HCT116 (cell line): ENCODE results near the gene SLC7A5. TPM values are rescaled to one million over a fixed set of nuclear protein-coding genes. Genes with fewer than 3 reads are reported as not detected.

ENCODE experiments used
- ATAC-seq: fragments of 200-7000 bp; cut with Tn5 transposase; 2 replicates; pipeline ENCODE4 v1.9.1; 2020; ENCODE audit warnings: mild to moderate bottlenecking, moderate library complexity
- BruUV-seq: library from RNA; stranded (reverse); fragments of 400-500 nt; replicated peaks from 2 replicates; lab custom pipeline; 2021; lab: Mats Ljungman, UMichigan
- CTCF ChIA-PET: fragments of 300-600 bp; sonication (Branson Sonifier 250); formaldehyde crosslinking; loops from one replicate; lab custom pipeline; 2021; ENCODE audit warnings: antibody characterized with exemption; lab: Charles Lee
- POLR2A ChIA-PET: fragments of 300-600, 350-600 bp; sonication (Branson Sonifier 250); formaldehyde crosslinking; loops from one replicate; lab custom pipeline; 2021; ENCODE audit warnings: antibody characterized with exemption; lab: Charles Lee
- RAD21 ChIA-PET, 2 experiments: fragments of 300-600 bp; sonication (Branson Sonifier 250); formaldehyde crosslinking; loops; one replicate each; lab custom pipeline; 2023; ENCODE audit warnings: low total read pairs in 2 of 2; ENCODE audit not compliant: uncharacterized antibody in 2 of 2, unreplicated experiment in 2 of 2, low non-redundant PET in 1 of 2; lab: Charles Lee
- DNase-seq: peaks from one replicate; pipeline ENCODE4 v3.0.0-alpha.2; 2010; ENCODE audit warnings: low read depth, low spot score
- H2AFZ ChIP-seq: fragments of 200-600 bp; shearing (Covaris generic), sonication (generic); 2 replicates; pipeline ENCODE4 v1.6.1; 2017; ENCODE audit warnings: low read depth, mixed run types, mixed read lengths, antibody characterized with exemption, low read length; ENCODE audit not compliant: poor library complexity, severe bottlenecking
- H3K27ac ChIP-seq: 2 replicates; pipeline ENCODE4 v1.5.1; 2012; ENCODE audit warnings: low read depth, low read length
- H3K27me3 ChIP-seq: fragments of 200-600 bp; sonication (generic); 2 replicates; pipeline ENCODE4 v1.6.1; 2016; ENCODE audit warnings: mixed run types, low read length, mixed read lengths; ENCODE audit not compliant: insufficient read depth
- H3K36me3 ChIP-seq, 2 experiments: fragments of 200-500 bp in 1 of 2; fragments of 200-600 bp in 1 of 2; sonication (Bioruptor generic) in 1 of 2; sonication (generic) in 1 of 2; 2 replicates each; pipeline versions ENCODE4 v1.5.1 to v1.6.1; 2014 to 2016; ENCODE audit warnings: low read length in 2 of 2, inconsistent platforms in 1 of 2, mixed read lengths in 1 of 2, mixed run types in 1 of 2; ENCODE audit not compliant: insufficient read depth in 2 of 2, control insufficient read depth in 1 of 2
- H3K4me1 ChIP-seq, 2 experiments: fragments of 200-600 bp in 1 of 2; sonication (generic) in 1 of 2; 2 replicates each; pipeline versions ENCODE4 v1.5.1 to v1.6.1; 2012 to 2017; ENCODE audit warnings: low read length in 2 of 2, inconsistent platforms in 1 of 2, mild to moderate bottlenecking in 1 of 2, mixed read lengths in 1 of 2, mixed run types in 1 of 2, moderate library complexity in 1 of 2; ENCODE audit not compliant: insufficient read depth in 2 of 2, control insufficient read depth in 1 of 2
- H3K4me2 ChIP-seq: fragments of 200-600 bp; sonication (generic); 2 replicates; pipeline ENCODE4 v1.6.1; 2017; ENCODE audit warnings: mixed run types, low read length, mixed read lengths
- H3K4me3 ChIP-seq, 2 experiments: fragments of 200-600 bp in 1 of 2; sonication (generic) in 1 of 2; replicated peaks in 1 of 2; 2 replicates each; pipeline ENCODE4 v1.5.1; 2011 to 2016; ENCODE audit warnings: low read length in 2 of 2, control low read depth in 1 of 2, low read depth in 1 of 2, mild to moderate bottlenecking in 1 of 2, mixed read lengths in 1 of 2, mixed run types in 1 of 2
- H3K79me2 ChIP-seq: fragments of 200-600 bp; sonication (generic); 2 replicates; pipeline ENCODE4 v1.6.1; 2017; ENCODE audit warnings: mild to moderate bottlenecking, mixed run types, low read length, moderate library complexity, mixed read lengths; ENCODE audit not compliant: insufficient read depth
- H3K9ac ChIP-seq: fragments of 200-600 bp; sonication (generic); 2 replicates; pipeline ENCODE4 v1.6.1; 2016; ENCODE audit warnings: low read length, mixed read lengths
- H3K9me2 ChIP-seq: fragments of 200-600 bp; sonication (generic), shearing (Covaris generic); 2 replicates; pipeline ENCODE4 v1.6.1; 2017; ENCODE audit warnings: mixed run types, mild to moderate bottlenecking, moderate library complexity; ENCODE audit not compliant: insufficient read depth
- H3K9me3 ChIP-seq, 2 experiments: fragments of 200-500 bp in 1 of 2; fragments of 200-600 bp in 1 of 2; sonication (Bioruptor generic) in 1 of 2; sonication (generic) in 1 of 2; 2 replicates each; pipeline ENCODE4 v1.6.1; 2014 to 2017; ENCODE audit warnings: low read length in 2 of 2, mixed read lengths in 2 of 2, inconsistent platforms in 1 of 2, low read depth in 1 of 2, mild to moderate bottlenecking in 1 of 2, mixed run types in 1 of 2, moderate library complexity in 1 of 2; ENCODE audit not compliant: control insufficient read depth in 1 of 2, insufficient read depth in 1 of 2
- H4K20me1 ChIP-seq: fragments of 200-600 bp; sonication (generic), shearing (Covaris generic); 2 replicates; pipeline ENCODE4 v1.6.1; 2017; ENCODE audit warnings: mixed run types, mild to moderate bottlenecking, moderate library complexity; ENCODE audit not compliant: insufficient read depth
- ATF3 ChIP-seq: IDR thresholded peaks from 2 replicates; pipeline ENCODE4 v1.6.1; 2012
- CTCF ChIP-seq, 3 experiments: fragments of 200-600 bp in 1 of 3; sonication (generic) in 1 of 3; IDR thresholded peaks in 2 of 3; conservative IDR thresholded peaks in 1 of 3; 2 replicates each; pipeline ENCODE4 v1.5.1; 2012 to 2017; ENCODE audit warnings: low read depth in 2 of 3, low read length in 2 of 3, antibody characterized with exemption in 1 of 3, borderline replicate concordance in 1 of 3, control low read depth in 1 of 3, mild to moderate bottlenecking in 1 of 3, mixed read lengths in 1 of 3, mixed run types in 1 of 3, moderate library complexity in 1 of 3; ENCODE audit not compliant: insufficient read depth in 1 of 3
- ELF1 ChIP-seq: IDR thresholded peaks from 2 replicates; pipeline ENCODE4 v1.6.1; 2012; ENCODE audit warnings: low read depth, borderline replicate concordance
- EZH2 ChIP-seq: fragments of 200-600 bp; sonication (generic); IDR thresholded peaks from 2 replicates; pipeline ENCODE4 v1.6.1; 2017; ENCODE audit warnings: antibody characterized with exemption, mixed run types
- POLR2AphosphoS5 ChIP-seq: IDR thresholded peaks from 2 replicates; pipeline ENCODE4 v1.6.1; 2011; ENCODE audit warnings: mild to moderate bottlenecking, low read depth, low read length, moderate library complexity
- SIN3A ChIP-seq: IDR thresholded peaks from 2 replicates; pipeline ENCODE4 v1.6.1; 2012; ENCODE audit warnings: low read depth
- SP1 ChIP-seq: IDR thresholded peaks from 2 replicates; pipeline ENCODE4 v1.6.1; 2012; ENCODE audit warnings: low read depth
- intact Hi-C: fragments of 100-400 bp; cut with micrococcal nuclease; formaldehyde crosslinking; loops from 2 replicates; pipeline ENCODE4 v1.10.0; 2022
- total RNA-seq: library from RNA; stranded (reverse); gene quantifications from one replicate; pipeline ENCODE4 v1.2.1, GENCODE V29; 2021; ENCODE audit not compliant: unreplicated experiment

Gene SLC7A5
- total RNA-seq, 1 experiment from 2014 or later = 482 TPM

- ChIA-PET RAD21 (no interaction called here), CTCF (interaction anchor here (1.2 kb wide), 1 partner anchor 15 kb away, joined by 3 read pairs; no protein-coding TSS in a partner anchor), POLR2A (interaction anchor here (1.2 kb wide), 2 partner anchors 9 to 14 kb away, joined by 3 to 4 read pairs; partner anchors contain the start of gene SLC7A5)
- Histone ChIP-seq H3K79me2 (peaks cover 99% of the 10 kb centered on the region), H2AFZ (no peak overlapping the region), H3K27me3 (no peaks in the 10 kb centered on the region), H3K9me2 (no peaks in the 10 kb centered on the region), H3K9ac (no peak overlapping the region), H3K27ac (peak overlapping the region; percentile 31; the same call in 1 of the 2 replicates), H4K20me1 (peaks cover 52% of the 10 kb centered on the region; the same call in 1 of the 2 replicates), H3K9me3 (no peaks in the 10 kb centered on the region), H3K4me3 (no peak overlapping the region), H3K36me3 (peaks cover 7 to 59% of the 10 kb centered on the region in 2 experiments; a peak in 3 of 4 replicates), H3K4me1 (peaks cover 41 to 46% of the 10 kb centered on the region in 2 experiments), H3K4me2 (peak overlapping the region; percentile 23; the same call in 1 of the 2 replicates)
- DNase-seq (no peak), ATAC-seq (no peak)
- intact Hi-C loops = no loop called here
- BruUV-seq = no TSS peak
- no peak for TF ChIP-seq SP1
- TF ChIP-seq ELF1 = no peak
- no peak for TF ChIP-seq SIN3A
- no peak for TF ChIP-seq ATF3
- TF ChIP-seq POLR2AphosphoS5 = peak; percentile 16; the same call in 1 of the 2 replicates
- no peak for TF ChIP-seq EZH2
- TF ChIP-seq CTCF (IDR thresholded peaks at IDR 0.05 in 2 of 3, conservative IDR thresholded peaks at IDR 0.05 in 1 of 3; ENCODE audit: borderline replicate concordance in 1 of 3, insufficient read depth in 1 of 3, low read depth in 2 of 3, low read length in 2 of 3) = no peak
Measured at GRCh38 chr16:87855852-87856715, 13.2 kb downstream of the SLC7A5 start.
